Adrenal gland (tissue), 5 donors: ENCODE measurements around the gene DNAJC6.

Source experiments
- POLR2A ChIP-seq, 2 donors: fragments of 450-650 bp; IDR thresholded peaks; one replicate each; pipeline ENCODE4 v1.6.1; 2017; ENCODE audit warnings: antibody characterized with exemption in 2 of 2, mild to moderate bottlenecking in 2 of 2, moderate library complexity in 1 of 2
- TF ChIP-seq, protein P1 (sequence below), 6 experiments: fragments of 450-650 bp in 4 of 6; fragments of 200-600 bp in 2 of 6; sonication (generic) in 1 of 6; IDR thresholded peaks; 1 replicate in 5 of 6; 2 replicates in 1 of 6; pipeline versions ENCODE4 v1.5.1 to v1.8.0; 2016 to 2021; ENCODE audit warnings: antibody characterized with exemption in 6 of 6, mild to moderate bottlenecking in 2 of 6, moderate library complexity in 1 of 6
- donor health status: DM: no; HTN: no; CAD: no.

DNA sequence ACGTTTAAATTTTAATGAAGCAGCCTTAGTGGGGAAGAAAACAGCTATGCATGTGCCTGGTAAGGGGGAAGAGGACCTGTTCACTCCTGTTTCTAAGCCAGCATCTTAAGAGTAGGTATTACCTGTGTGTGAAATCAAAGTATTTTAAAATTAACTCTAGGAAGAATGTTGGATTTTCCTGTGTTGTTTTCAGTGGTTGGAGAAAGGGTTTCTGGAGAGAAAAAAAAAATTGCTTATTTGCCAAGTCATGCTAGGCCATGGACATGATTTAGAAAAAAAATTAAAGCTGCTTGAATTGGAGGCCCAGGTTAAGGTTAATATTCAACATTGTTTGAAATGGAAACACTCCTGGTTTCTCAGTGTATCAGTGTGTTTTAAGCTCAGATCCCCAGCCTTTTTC, 42.9 kb upstream of the DNAJC6 start:
- TF ChIP-seq, protein P1, sequence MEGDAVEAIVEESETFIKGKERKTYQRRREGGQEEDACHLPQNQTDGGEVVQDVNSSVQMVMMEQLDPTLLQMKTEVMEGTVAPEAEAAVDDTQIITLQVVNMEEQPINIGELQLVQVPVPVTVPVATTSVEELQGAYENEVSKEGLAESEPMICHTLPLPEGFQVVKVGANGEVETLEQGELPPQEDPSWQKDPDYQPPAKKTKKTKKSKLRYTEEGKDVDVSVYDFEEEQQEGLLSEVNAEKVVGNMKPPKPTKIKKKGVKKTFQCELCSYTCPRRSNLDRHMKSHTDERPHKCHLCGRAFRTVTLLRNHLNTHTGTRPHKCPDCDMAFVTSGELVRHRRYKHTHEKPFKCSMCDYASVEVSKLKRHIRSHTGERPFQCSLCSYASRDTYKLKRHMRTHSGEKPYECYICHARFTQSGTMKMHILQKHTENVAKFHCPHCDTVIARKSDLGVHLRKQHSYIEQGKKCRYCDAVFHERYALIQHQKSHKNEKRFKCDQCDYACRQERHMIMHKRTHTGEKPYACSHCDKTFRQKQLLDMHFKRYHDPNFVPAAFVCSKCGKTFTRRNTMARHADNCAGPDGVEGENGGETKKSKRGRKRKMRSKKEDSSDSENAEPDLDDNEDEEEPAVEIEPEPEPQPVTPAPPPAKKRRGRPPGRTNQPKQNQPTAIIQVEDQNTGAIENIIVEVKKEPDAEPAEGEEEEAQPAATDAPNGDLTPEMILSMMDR (IDR thresholded peaks at IDR 0.05) = no peak
- no peak for TF ChIP-seq POLR2A (IDR thresholded peaks at IDR 0.05)
